ENCODE measurements around the gene GPC5.
A peak's percentile ranks its signal among the peaks of the same experiment; 100 is the strongest.

The GPC5 gene

DNA sequence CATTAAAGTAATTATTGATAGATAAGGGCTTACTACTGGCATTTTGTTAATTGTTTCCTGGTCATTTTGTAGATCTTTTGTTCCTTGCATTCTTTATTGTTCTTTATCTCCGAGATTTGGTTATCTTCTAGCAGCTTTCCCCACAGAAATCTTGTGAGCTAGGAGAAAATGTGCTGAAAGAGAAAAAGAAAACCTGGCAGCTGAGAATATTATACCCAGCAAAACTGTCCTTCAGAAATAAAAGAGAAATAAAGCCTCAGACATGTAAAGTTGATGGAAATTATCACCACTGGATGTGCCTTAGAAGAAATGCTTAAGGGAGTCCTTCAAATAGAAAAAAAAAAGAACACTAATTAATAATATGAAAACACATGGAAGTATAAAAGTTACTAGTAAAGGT lies 1363.3 kb downstream of the GPC5 start:
- DNase-seq (ENCODE audit: low read depth), result no peak

DNA sequence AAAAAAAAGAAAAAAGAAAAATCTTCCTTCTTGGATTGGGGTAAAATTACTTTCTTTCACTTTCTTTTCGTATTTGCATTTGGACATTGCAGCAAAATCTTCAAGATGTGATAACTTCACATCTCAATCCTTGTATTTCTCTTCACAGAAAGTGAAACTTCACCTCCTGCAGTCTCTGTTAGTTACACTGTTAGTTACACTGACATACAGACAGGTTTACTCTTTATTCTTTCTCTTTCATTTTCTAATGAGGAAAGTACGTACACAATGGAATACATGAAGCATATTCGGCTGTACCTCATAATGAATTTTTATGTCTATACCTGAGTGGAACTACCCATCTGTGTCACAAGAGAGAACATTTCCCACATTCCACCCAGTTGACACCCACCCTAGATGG lies 1369.0 kb downstream of the GPC5 start:
- no peak for DNase-seq (ENCODE audit: low read depth)

DNA sequence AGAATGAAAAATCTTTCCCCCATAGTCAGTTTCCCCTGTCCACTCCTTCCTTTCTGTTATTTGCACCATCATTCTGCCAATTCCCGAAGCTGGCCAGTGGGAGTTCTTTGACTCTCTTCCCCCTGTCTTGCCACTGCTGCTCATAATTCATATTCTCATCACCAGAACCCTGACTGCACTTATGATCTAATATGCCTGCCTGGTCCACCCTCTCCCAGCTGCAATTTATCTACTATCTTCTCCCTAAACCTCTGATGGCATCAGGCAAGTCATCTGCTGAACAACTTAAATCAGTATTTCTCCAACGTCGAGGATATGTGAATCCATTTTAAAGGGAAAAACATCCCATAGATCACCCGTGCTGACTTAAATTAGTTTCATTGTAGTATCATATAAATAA lies 1370.2 kb downstream of the GPC5 start:
- no peak for DNase-seq (ENCODE audit: low read depth)

DNA sequence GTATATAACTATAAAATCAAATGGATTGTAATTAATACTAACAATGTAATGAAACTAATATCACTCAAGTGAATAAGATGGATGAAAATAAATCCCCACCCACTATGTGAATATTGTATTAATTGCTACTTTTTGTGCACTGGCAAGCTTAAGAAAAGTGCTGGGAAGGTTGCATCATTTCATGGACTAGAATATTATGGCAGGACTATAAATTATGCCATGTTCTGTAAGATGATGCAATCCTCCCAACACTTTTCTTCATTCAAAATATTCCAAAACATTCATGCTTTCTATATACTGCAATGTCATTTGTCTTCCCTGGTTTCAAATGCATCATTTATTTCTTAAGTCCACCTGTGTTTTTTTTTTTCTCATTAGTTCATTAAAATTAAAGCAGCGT lies 1370.6 kb downstream of the GPC5 start:
- no peak for DNase-seq (ENCODE audit: low read depth)

DNA sequence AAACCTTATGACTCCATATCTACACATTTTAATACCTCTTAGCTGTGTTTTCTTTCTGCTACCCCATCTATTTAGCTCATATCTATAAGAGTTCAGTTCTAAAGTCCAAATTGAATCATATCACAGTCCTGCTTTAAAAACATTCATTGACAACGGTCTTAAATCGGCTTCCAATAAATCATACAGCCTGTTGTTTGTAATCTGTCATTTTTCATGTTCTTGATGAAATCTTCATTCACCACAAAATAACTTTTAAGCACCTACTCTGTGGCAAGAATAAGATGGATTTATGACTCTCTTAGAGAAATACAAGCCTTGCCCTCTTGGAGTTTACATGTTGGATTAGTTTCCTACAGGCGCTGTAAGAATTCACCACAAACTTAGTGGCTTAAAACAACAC lies 1377.2 kb downstream of the GPC5 start:
- DNase-seq (ENCODE audit: low read depth), result no peak

DNA sequence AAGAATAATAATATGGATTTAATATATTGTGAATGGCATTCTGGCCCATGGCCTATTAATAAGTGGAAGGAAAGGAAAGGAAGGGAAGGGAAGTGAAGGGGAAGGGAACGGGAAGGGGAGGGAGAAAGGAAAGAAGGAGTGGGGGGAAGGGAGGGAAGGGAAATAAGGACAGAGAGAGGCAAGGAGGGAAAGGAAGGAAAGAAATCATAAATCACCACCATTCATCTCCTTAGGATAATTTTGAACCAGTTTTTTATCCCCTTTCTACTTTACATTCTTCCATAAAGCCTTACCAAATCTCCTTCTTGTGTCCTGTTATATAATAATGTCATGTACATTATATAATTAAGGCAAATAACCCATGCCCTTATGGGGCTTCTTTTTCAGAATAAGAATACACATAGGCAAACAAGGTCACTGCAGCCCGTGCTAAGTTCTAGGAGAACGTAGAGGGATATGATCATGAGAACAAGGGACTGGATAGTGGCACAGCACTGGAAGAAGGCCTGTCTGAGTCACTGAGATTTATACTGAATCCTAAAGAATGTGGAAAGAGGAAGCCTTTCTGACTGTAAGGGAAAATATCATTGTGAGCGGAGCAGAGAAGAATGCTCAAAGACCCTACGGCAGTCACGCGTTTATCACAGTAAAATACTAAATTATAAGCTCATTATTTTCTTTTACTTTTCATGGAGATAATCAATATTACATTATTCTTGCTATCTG lies 1383.7 kb downstream of the GPC5 start:
- no peak for DNase-seq (ENCODE audit: low read depth)

DNA sequence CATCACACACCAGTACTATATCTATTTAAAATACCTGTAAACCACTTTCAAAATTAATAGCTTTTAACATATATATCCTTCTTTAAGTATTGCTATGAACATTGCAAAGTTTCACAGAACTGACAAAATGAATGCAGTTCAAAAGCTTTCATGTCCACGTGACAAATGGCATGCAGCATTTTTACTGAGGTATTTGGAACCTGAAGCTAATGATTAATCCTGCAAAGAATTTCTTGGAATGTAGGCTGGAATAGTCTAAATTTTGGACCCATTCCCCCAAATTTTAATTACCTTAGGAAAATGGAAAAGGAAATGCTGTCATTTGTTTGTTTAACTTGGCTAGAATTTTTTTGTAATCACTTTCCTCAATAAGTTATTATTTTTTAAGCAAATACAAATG lies 1404.4 kb downstream of the GPC5 start:
- no peak for DNase-seq (ENCODE audit: low read depth)

DNA sequence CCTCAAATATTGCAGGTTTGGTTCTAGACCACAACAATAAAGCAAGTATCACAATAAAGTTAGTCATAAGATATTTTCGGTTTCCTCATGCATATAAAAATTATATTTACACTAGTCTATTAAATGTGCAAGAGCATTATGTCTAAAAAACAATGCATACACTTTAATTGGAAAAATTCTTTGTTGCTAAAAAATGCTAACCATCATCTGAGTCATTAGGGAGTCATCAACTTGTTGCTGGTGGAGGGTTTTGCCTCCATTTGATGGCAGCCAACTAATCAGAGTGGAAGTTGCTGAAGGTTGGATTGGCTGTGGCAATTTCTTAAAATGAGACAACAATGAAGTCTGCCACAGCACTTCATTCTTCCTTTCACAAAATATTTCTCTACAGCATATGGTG lies 1405.9 kb downstream of the GPC5 start:
- no peak for DNase-seq (ENCODE audit: low read depth)

DNA sequence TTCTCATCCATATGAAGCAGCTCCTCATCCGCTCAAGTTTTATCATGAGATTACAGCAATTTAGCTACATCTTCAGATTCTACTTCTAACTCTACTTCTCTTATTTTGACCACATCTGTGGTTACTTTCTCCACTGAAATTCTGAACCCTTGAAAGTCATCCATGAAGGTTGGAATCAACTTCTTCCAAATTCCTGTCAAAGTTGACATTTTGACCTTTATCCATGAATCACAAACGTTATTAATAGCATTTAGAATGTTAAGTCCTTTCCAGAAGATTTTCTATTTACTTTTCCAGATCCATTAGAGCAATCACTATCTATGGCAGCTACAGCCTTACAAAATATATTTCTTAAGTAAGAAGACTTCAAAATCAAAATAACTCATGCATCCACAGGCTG lies 1406.5 kb downstream of the GPC5 start:
- no peak for DNase-seq (ENCODE audit: low read depth)

DNA sequence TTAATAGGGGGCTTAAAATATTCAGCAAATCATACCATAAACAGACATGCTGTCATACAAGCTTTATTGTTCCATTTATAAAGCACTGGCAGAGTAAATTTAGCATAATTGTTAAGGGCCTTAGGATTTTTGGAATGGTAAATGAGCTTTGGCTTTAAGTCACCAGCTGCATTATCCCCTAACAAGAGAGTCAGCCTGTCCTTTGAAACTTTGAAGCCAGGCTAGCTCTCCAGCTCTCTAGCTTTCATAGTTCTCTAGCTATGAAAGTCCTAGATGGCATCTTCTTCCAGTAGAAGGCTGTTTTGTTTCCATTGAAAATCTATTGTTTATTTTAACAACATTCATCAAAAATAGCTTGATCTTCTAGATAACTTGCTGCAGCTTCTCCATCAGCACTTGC lies 1407.3 kb downstream of the GPC5 start:
- no peak for DNase-seq (ENCODE audit: low read depth)

DNA sequence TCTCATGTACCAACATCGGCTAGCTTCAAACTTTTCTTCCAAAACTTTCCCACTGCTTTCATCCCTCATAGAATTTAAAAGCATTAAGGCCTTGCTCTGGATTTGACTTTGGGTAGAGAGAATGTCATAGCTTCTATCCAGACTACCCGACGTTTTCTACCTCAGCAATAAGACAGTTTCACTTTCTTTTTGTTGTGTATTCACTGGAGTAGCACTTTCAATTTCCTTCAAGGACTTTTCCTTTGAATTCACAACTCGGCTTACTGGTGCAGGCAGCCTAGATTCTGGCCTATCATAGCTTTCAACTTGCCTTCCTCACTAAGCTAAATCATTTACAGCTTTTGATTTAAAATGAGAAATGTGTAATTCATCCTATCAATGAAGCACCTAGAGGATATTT lies 1407.8 kb downstream of the GPC5 start:
- DNase-seq (ENCODE audit: low read depth), result no peak

DNA sequence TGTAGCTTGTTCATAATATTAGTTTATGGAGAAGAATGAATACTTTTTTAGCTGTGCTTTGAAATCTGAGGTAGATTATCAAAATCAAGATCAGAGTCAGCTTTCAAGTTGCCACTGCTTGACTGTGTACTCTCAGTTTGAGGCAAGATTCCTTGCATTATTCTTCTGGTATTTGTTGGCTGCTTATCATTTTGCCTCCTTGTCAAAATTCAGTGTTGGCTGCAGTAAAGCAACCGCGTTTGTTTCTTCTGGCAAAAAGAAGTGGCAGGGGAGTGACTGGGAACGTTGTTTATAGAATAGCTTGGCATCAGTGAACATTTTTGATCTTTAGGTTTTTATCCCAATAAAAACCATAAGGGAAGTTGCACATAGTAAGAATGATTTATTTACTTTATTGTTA lies 1408.9 kb downstream of the GPC5 start:
- DNase-seq (ENCODE audit: low read depth), result no peak

DNA sequence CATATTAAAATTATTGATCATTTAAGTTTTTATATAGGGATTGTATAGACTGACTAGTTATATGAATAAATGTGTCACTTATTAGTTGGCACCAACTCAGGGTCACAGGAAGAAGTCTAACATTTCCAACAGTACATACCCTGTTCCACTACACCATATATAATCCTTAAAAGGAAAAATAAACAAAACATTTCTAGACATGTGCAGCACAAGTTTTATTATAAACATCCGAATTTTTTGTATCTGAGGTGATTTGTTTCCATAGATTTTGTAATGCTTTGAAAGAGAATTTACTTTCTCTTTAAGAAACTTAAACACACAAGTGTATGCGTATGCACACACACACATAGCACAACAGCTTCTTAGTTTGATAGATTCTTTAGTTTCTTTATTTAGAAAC lies 1409.5 kb downstream of the GPC5 start:
- DNase-seq (ENCODE audit: low read depth), result no peak

DNA sequence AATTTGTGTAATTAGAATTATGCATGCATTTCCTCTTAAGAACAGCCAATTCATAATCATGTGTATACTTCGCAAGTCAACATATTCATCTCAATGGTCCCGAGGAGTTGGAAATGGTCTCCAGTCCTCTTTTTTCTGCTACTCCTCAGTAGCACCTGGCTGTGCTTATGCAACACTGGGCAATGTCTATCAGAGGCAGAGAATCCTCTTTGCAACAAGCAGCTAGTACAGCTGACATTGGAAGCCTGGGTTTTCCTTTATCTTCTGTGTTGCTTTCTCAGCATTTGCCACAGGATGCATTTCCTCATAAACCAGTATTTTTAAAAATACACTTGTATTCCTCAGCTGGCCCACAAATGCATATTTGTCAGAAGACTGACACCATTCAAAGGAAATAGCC lies 1422.9 kb downstream of the GPC5 start:
- no peak for DNase-seq (ENCODE audit: low read depth)

DNA sequence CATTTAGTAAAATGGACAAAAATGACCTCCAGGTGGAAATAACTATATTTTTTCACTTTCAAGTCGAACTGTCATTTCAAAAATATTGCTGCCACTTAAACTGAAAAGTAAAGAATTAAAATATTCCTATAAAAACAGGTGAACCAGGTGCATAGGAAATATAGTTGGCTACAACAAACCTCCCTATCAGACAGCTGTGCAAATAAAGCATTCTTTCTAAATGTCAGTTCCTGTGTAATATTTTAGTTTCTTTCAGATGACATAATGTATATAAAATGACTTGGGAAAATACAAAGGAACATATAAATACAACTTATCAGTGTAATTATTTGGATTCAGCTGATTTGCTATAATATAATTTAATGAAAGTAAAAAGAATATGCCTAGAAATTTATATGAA lies 1424.6 kb downstream of the GPC5 start:
- DNase-seq (ENCODE audit: low read depth), result no peak

DNA sequence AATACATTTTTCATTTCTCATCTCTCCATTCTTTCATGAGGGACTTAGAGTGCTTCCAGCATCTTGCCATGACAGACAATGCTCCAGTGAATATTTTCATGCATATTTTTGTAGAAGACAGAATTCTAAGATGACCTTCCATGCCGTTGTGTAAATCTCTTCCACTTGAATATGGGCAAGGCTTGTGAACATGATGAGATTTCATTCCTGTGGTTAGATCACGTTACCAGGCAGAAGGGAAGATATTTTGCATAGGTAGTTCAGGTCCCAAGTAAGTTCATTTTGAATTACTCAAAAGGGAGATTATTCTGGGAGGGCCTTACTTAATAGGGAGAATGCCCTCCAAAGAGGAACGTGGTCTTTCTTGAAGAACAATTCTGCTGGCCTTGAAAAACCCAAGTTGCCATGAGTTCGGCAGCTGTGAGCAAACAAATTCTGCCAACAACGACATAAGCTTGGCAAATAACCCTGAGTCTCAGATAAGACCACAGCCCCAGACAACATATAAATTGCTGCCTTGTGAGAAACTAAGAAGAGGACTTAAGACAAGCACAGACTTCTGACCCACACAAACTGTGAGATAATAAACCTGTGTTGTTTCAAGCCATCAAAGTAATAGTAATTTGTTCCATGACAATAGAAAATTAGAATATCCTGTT lies 1427.6 kb downstream of the GPC5 start:
- DNase-seq (ENCODE audit: low read depth), result no peak

DNA sequence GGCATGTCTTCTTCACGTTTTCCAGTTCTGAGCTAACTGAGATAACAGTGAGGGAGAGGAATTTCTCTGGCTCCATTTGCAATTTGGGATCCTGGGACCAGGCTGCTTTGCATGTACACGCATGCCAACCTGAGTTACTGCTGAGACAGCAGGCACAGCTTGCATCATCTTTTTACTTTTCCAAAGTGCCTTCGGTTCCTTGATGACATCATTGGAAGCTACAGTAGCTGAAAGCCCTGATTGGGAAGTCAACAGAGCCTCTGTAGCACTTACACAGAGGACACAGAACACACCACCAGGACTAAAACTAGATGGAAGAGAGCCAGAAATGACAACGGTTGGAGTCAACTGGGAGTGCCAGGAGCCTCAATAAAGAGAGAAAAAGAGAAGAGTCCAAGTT lies 1429.1 kb downstream of the GPC5 start:
- no peak for DNase-seq (ENCODE audit: low read depth)

DNA sequence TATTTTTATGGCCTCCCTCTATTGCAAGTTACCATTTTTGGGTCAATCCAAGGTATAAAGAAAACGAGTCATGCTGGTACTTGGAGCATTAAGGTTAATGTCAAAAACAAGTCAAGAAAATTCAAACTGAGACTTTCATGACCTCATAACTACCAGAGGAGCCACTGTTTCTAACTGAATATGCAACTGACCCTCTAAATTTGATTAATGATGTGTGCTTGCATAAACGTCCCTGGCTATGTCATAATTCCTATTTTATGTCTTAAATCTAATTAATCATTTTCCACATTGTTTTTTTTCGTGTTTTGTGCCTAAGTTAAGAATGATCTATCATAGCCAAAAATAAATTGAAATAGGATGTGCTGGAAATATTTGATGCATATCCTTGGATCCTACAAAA lies 1431.5 kb downstream of the GPC5 start:
- no peak for DNase-seq (ENCODE audit: low read depth)

DNA sequence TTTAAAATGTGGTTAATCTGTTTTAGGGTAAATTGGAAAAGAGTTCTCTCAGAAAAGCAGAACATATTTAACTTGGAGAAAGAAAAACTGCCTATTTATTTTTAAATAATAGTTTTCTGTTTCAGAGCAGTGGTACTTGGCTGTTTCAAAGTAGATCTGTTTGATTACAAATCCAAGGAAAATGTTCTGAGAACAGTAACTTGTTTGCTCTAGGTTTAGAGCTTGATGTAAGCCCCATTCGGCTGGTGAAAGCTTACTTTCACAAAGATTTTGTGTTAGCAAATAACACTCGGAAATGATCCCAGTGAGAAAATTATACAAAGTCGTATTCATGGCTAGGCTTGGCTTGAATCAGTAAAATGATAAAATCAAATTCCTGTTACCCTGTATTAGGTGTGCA lies 1432.4 kb downstream of the GPC5 start:
- DNase-seq (ENCODE audit: low read depth), result no peak

DNA sequence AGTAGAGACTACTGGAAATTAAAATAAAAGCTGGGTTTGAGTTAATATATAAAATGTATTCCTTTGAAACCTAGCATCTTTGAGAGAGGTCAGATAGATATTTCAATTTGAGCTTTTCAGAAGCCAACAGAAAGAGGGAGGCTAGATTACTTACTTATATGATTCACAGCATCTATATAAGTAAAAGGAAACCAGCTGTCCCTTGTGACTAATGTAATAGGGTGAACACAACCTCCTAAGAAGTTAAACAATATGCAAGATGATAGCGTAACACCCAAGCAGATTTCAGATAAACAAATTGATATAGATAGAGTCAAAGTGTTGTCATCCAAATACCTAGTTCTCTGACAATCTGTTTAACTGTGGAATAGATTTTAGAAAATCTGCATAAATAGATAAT lies 1434.7 kb downstream of the GPC5 start:
- no peak for DNase-seq (ENCODE audit: low read depth)

DNA sequence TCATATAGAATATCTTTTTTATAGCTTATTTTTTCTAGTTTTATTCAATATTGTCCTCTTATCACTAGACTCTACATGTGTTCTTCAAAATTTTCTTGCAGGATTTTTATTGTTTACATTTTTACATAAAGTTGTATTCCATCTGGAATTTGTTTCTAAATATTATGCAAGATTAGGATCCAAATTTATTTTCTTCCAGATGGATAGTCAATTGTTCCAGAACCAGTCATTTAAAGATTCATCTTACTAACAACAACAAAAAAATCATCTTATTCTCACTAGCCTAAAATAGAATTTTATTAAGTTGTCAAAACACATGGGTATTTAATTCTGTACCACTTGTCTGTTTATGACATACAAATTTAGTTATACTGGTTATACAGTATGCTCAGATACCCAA lies 1437.8 kb downstream of the GPC5 start:
- no peak for DNase-seq (ENCODE audit: low read depth)

DNA sequence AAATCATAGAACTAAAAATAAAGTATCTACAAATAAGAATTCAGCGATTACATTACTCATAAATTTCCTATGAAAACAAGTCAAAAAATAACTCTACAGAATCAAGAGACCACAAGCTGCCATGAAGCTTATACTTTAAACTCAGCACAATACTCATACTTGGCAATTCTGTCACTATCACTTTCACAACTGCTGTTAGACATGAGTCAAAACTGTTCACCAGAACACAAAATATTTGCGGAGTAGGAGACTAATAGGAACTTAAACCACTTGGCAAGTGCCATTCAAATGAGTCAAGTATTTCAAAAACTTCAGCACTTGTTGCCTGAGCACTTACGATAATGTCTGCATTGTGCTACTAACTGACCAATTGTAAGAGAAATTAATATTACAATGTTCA lies 1440.4 kb downstream of the GPC5 start:
- peak; percentile 78 for DNase-seq (ENCODE audit: low read depth)

DNA sequence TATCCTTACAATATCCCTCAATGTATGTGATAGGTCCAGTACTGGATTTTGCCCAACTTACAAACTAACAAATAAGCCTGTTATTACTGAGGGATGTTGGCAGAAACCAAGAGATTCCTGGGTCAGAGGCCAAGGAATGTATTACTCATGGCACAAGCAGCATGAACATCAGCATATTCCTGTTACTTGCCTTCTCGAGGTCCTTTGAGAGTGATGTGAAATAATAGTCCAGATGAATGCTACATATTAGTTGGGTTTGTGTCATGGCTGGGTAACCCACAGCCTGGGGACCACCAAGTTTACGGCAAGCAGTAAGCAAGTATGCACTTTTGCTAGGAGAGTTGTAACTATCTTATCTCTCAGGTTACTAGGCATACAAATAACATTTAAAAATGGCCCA lies 1443.7 kb downstream of the GPC5 start:
- DNase-seq (ENCODE audit: low read depth), result peak; percentile 49

DNA sequence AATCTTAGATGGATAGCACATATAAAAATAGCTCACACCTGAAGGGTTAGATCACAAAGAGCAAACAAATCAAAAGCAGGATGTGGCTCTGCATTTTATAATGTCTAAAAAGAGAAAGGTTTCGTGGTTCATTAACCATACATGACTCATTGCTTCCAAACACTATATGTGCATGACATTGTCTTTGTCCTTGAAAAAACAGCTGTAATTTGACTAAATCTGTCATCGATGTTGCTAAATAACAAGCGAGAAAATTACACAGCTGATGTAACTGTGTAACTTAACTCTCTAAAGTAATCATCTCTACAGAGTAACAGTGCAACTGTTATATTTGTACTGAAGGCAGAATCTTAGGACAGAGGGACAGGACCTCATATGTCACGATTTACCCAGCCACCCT lies 1445.1 kb downstream of the GPC5 start:
- DNase-seq (ENCODE audit: low read depth), result peak; percentile 14
